Measurements from ENCODE around the gene MYCN.
"Not testable (repeated sequence)": the region's sequence is repeated elsewhere in the genome, so short reads cannot be mapped to it uniquely, and the experiment has no call there.

Gene MYCN

GRCh38 chr2:15908371-15908770 lies 32.0 kb upstream of the MYCN start:
- no peak for DNase-seq

GRCh38 chr2:15909157-15909556 lies 31.2 kb upstream of the MYCN start:
- DNase-seq = no peak

- DNase-seq = no peak
Measured at GRCh38 chr2:15909736-15910135, 30.6 kb upstream of the MYCN start.

- DNase-seq = not testable (repeated sequence)
Measured at GRCh38 chr2:15911270-15911669, 29.1 kb upstream of the MYCN start.

GRCh38 chr2:15911686-15912085 lies 28.7 kb upstream of the MYCN start:
- no peak for DNase-seq

GRCh38 chr2:15912203-15912602 lies 28.1 kb upstream of the MYCN start:
- no peak for DNase-seq

- DNase-seq = no peak
Measured at GRCh38 chr2:15913146-15913545, 27.2 kb upstream of the MYCN start.

- no peak for DNase-seq
Measured at GRCh38 chr2:15914596-15915385, 25.6 kb upstream of the MYCN start.

- not testable (repeated sequence) for DNase-seq
Measured at GRCh38 chr2:15915546-15915945, 24.8 kb upstream of the MYCN start.

GRCh38 chr2:15916336-15916735 lies 24.0 kb upstream of the MYCN start:
- DNase-seq = no peak

GRCh38 chr2:15918761-15919356 lies 21.5 kb upstream of the MYCN start:
- no peak for DNase-seq

GRCh38 chr2:15919716-15920434 lies 20.5 kb upstream of the MYCN start:
- no peak for DNase-seq

- no peak for DNase-seq
Measured at GRCh38 chr2:15920696-15921095, 19.7 kb upstream of the MYCN start.

GRCh38 chr2:15923597-15923996 lies 16.8 kb upstream of the MYCN start:
- DNase-seq = no peak

GRCh38 chr2:15925819-15926218 lies 14.5 kb upstream of the MYCN start:
- DNase-seq = no peak

- DNase-seq = no peak
Measured at GRCh38 chr2:15926252-15926651, 14.1 kb upstream of the MYCN start.

- DNase-seq = no peak
Measured at GRCh38 chr2:15927551-15928218, 12.7 kb upstream of the MYCN start.

- DNase-seq = not testable (repeated sequence)
Measured at GRCh38 chr2:15929008-15929407, 11.3 kb upstream of the MYCN start.

GRCh38 chr2:15929861-15930260 lies 10.5 kb upstream of the MYCN start:
- DNase-seq = no peak

GRCh38 chr2:15930589-15931318 lies 9.6 kb upstream of the MYCN start:
- no peak for DNase-seq

- no peak for DNase-seq
Measured at GRCh38 chr2:15931319-15931890, 8.9 kb upstream of the MYCN start.

- DNase-seq = no peak
Measured at GRCh38 chr2:15931950-15932349, 8.4 kb upstream of the MYCN start.

Data from activated CD4-positive, CD25-positive, alpha-beta regulatory T cell treated with anti-CD3 and anti-CD28 coated beads, Interleukin-2, amount 50 U/mL, for 72 hours (primary cell).